AG04449 (cell line): ENCODE data around the gene ANXA6.

Experiments
- CTCF ChIA-PET: fragments of 350-600 bp; formaldehyde crosslinking; extraction: SDS; loops from one replicate; lab custom pipeline; 2021; ENCODE audit warnings: antibody characterized with exemption; lab: Yijun Ruan, JAX
- POLR2A ChIA-PET: fragments of 400-600, 350-600 bp; formaldehyde crosslinking; extraction: SDS; loops from one replicate; lab custom pipeline; 2020; ENCODE audit warnings: antibody characterized with exemption, inconsistent platforms; lab: Yijun Ruan, JAX
- DNase-seq: peaks from one replicate; pipeline ENCODE4 v3.0.0-alpha.2; 2010; ENCODE audit warnings: low read depth, low spot score
- H3K4me3 ChIP-seq: 2 replicates; pipeline ENCODE4 v1.5.1; 2011; ENCODE audit warnings: low read depth, mild to moderate bottlenecking, control low read depth, low read length
- TF ChIP-seq, protein P1 (sequence below): IDR thresholded peaks from one replicate; pipeline ENCODE4 v1.5.1; 2011; ENCODE audit warnings: mild to moderate bottlenecking, moderate library complexity, low read length, control low read depth, inconsistent platforms; ENCODE audit not compliant: insufficient read depth; ENCODE audit errors: missing control alignments

The ANXA6 gene

GRCh38 chr5:151132963-151133362 lies 24.6 kb downstream of the ANXA6 start:
- DNase-seq: no peak
- ChIA-PET CTCF (interaction anchor here (5.5 to 16.9 kb wide), 3 partner anchors 7 to 32 kb away, joined by 32 to 256 read pairs (median 208); no protein-coding TSS in a partner anchor), POLR2A (no interaction called here)
- TF ChIP-seq, protein P1, sequence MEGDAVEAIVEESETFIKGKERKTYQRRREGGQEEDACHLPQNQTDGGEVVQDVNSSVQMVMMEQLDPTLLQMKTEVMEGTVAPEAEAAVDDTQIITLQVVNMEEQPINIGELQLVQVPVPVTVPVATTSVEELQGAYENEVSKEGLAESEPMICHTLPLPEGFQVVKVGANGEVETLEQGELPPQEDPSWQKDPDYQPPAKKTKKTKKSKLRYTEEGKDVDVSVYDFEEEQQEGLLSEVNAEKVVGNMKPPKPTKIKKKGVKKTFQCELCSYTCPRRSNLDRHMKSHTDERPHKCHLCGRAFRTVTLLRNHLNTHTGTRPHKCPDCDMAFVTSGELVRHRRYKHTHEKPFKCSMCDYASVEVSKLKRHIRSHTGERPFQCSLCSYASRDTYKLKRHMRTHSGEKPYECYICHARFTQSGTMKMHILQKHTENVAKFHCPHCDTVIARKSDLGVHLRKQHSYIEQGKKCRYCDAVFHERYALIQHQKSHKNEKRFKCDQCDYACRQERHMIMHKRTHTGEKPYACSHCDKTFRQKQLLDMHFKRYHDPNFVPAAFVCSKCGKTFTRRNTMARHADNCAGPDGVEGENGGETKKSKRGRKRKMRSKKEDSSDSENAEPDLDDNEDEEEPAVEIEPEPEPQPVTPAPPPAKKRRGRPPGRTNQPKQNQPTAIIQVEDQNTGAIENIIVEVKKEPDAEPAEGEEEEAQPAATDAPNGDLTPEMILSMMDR: no peak
- H3K4me3 ChIP-seq: no peak overlapping the region

- TF ChIP-seq, protein P1: no peak
- ChIA-PET POLR2A (interaction anchor here (1.0 kb wide), 1 partner anchor 9 kb away, joined by 4 read pairs; no protein-coding TSS in a partner anchor), CTCF (interaction anchor here (1.6 to 16.9 kb wide), 5 partner anchors 5 to 79 kb away, joined by 6 to 256 read pairs (median 208); no protein-coding TSS in a partner anchor)
- DNase-seq: no peak
- no peak overlapping the region for H3K4me3 ChIP-seq
Measured at GRCh38 chr5:151130922-151131891, 26.4 kb downstream of the ANXA6 start.

DNA sequence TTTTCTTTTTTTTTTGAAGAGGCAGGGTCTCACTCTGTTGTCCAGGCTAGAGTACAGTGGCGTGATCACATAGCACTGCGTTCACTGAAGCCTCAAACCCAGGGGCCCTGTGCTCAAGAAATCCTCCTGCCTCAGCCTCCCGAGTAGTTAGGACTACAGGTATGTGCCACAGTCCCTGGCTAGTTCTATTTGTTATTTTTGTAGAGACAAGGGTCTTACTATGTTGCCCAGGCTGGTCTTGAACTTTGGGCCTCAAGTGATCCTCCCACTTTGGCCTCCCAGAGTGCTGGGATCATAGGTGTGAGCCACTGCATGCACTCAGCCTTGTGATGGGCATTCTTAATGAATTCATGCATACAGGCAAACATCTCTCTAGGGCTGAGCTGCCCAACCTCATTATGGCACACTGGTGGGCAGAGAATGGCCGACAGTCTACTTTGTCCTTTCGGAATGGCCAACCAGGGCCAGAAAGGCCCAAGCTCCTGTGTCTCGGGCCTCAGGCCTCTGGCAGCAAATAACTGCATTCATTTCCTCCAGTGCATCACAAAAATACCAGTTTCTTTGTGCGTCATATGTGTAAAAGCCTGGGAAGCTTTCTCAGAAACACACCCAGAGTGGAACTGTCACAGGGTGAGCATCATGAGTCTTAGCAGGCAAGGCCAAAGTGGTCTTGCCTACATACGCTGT lies 27.2 kb downstream of the ANXA6 start:
- no peak overlapping the region for H3K4me3 ChIP-seq
- no peak for DNase-seq
- POLR2A ChIA-PET: no interaction called here
- TF ChIP-seq, protein P1: no peak
- CTCF ChIA-PET: interaction anchor here (1.4 to 16.9 kb wide), 7 partner anchors 4 to 128 kb away, joined by 4 to 256 read pairs (median 28); no protein-coding TSS in a partner anchor

GRCh38 chr5:151128817-151129216 lies 28.8 kb downstream of the ANXA6 start:
- no peak for DNase-seq
- no peak overlapping the region for H3K4me3 ChIP-seq
- TF ChIP-seq, protein P1: no peak
- CTCF ChIA-PET: interaction anchor here (0.6 to 13.1 kb wide), 11 partner anchors 10 to 523 kb away, joined by 3 to 256 read pairs (median 5); partner anchors contain the start of gene ANXA6
- POLR2A ChIA-PET: interaction anchor here (0.7 kb wide), 1 partner anchor 21 kb away, joined by 3 read pairs; no protein-coding TSS in a partner anchor

- POLR2A ChIA-PET: interaction anchor here (0.9 kb wide), 1 partner anchor 30 kb away, joined by 4 read pairs; the partner anchor contains the start of gene ANXA6
- CTCF ChIA-PET: interaction anchor here (3.1 to 13.1 kb wide), 5 partner anchors 10 to 111 kb away, joined by 13 to 256 read pairs (median 46); no protein-coding TSS in a partner anchor
- TF ChIP-seq, protein P1: no peak
- DNase-seq: no peak
- H3K4me3 ChIP-seq: no peak overlapping the region
Measured at GRCh38 chr5:151127926-151128325, 29.7 kb downstream of the ANXA6 start.
